Chondrocyte (in vitro differentiated cells): ENCODE measurements around the gene CCDC127. TPM values are rescaled to one million over a fixed set of nuclear protein-coding genes. Genes with fewer than 3 reads are reported as not detected.

Experiments
- DNase-seq: peaks from one replicate; pipeline ENCODE4 v3.0.0; 2021; ENCODE audit warnings: mixed read lengths, low spot score
- H3K27ac Mint-ChIP-seq: one replicate; pipeline ENCODE4 v1.8.0; 2021; ENCODE audit warnings: mild to moderate bottlenecking, moderate library complexity, mixed read lengths; ENCODE audit not compliant: unreplicated experiment
- H3K27me3 Mint-ChIP-seq: 2 replicates; pipeline ENCODE4 v1.8.0; 2021; ENCODE audit warnings: low read depth, mixed read lengths
- H3K36me3 Mint-ChIP-seq: 2 replicates; pipeline ENCODE4 v1.8.0; 2021; ENCODE audit warnings: low read depth, mixed read lengths
- H3K4me1 Mint-ChIP-seq: 2 replicates; pipeline ENCODE4 v1.8.0; 2021; ENCODE audit warnings: low read depth, mild to moderate bottlenecking, mixed read lengths
- H3K4me3 Mint-ChIP-seq: one replicate; pipeline ENCODE4 v1.8.0; 2021; ENCODE audit warnings: mild to moderate bottlenecking, moderate library complexity, mixed read lengths; ENCODE audit not compliant: unreplicated experiment
- H3K9me3 Mint-ChIP-seq: 2 replicates; pipeline ENCODE4 v1.8.0; 2021; ENCODE audit warnings: low read depth, mixed read lengths
- CTCF ChIP-seq: fragments of 200-600 bp; sonication (generic); IDR thresholded peaks from 2 replicates; pipeline ENCODE4 v1.5.0; 2021; ENCODE audit warnings: antibody characterized with exemption, mild to moderate bottlenecking, moderate library complexity
- total RNA-seq: library from RNA; stranded (reverse); gene quantifications from 3 replicates; pipeline ENCODE4 v1.2.1, GENCODE V29; 2021

The CCDC127 gene
- total RNA-seq, 1 donor from 2014 or later = 8.0 TPM

- no peaks in the 10 kb centered on the region for H3K9me3 Mint-ChIP-seq
- H3K4me3 Mint-ChIP-seq = no peak overlapping the region
- H3K4me1 Mint-ChIP-seq = peaks cover 6% of the 10 kb centered on the region
- DNase-seq = peak; percentile 28
- peaks cover 10% of the 10 kb centered on the region for H3K27me3 Mint-ChIP-seq
- no peak overlapping the region for H3K27ac Mint-ChIP-seq
- no peak for TF ChIP-seq CTCF
- H3K36me3 Mint-ChIP-seq = no peaks in the 10 kb centered on the region
These were observed 37.6 kb downstream of the CCDC127 start for GRCh38 chr5:180286-180918.

GRCh38 chr5:179401-179800, 38.6 kb downstream of the CCDC127 start:
- Mint-ChIP-seq H3K4me1 (peaks cover 4% of the 10 kb centered on the region), H3K27me3 (peaks cover 10% of the 10 kb centered on the region), H3K9me3 (no peaks in the 10 kb centered on the region), H3K4me3 (no peak overlapping the region), H3K36me3 (peaks cover under 1% of the 10 kb centered on the region), H3K27ac (no peak overlapping the region)
- no peak for TF ChIP-seq CTCF
- DNase-seq = peak; percentile 66

GRCh38 chr5:178110-178509, 39.8 kb downstream of the CCDC127 start:
- Mint-ChIP-seq H3K27ac (no peak overlapping the region), H3K36me3 (peaks cover 1% of the 10 kb centered on the region), H3K4me1 (no peaks in the 10 kb centered on the region), H3K9me3 (no peaks in the 10 kb centered on the region), H3K27me3 (peaks cover 16% of the 10 kb centered on the region), H3K4me3 (no peak overlapping the region)
- no peak for TF ChIP-seq CTCF
- DNase-seq = no peak

- H3K4me1 Mint-ChIP-seq = no peaks in the 10 kb centered on the region
- peaks cover 1% of the 10 kb centered on the region for H3K36me3 Mint-ChIP-seq
- TF ChIP-seq CTCF = no peak
- DNase-seq = peak; percentile 38
- H3K27me3 Mint-ChIP-seq = peaks cover 16% of the 10 kb centered on the region
- H3K4me3 Mint-ChIP-seq = no peak overlapping the region
- H3K9me3 Mint-ChIP-seq = no peaks in the 10 kb centered on the region
- H3K27ac Mint-ChIP-seq = no peak overlapping the region
These were observed 41.6 kb downstream of the CCDC127 start for GRCh38 chr5:176296-176823.

GRCh38 chr5:174876-175465, 43.0 kb downstream of the CCDC127 start:
- no peak for TF ChIP-seq CTCF
- peaks cover 16% of the 10 kb centered on the region for H3K27me3 Mint-ChIP-seq
- H3K27ac Mint-ChIP-seq = no peak overlapping the region
- H3K4me1 Mint-ChIP-seq = peaks cover 5% of the 10 kb centered on the region
- no peaks in the 10 kb centered on the region for H3K9me3 Mint-ChIP-seq
- peak; percentile 61 for DNase-seq
- no peak overlapping the region for H3K4me3 Mint-ChIP-seq
- peaks cover 1% of the 10 kb centered on the region for H3K36me3 Mint-ChIP-seq
